Neural cell (in vitro differentiated cells): ENCODE data around the gene PRDM11. TPM values are rescaled to one million over a fixed set of nuclear protein-coding genes. Genes with fewer than 3 reads are reported as not detected.

Experiments
- H2AFZ ChIP-seq: fragments of 200-600, 300-800 bp; sonication (generic), shearing (Covaris generic); 2 replicates; pipeline ENCODE4 v1.6.0; 2014; ENCODE audit warnings: low read depth, mild to moderate bottlenecking, antibody characterized with exemption, low read length, moderate library complexity
- H3F3A ChIP-seq: fragments of 200-600 bp; shearing (Covaris generic); 2 replicates; pipeline ENCODE4 v1.6.1; 2016; ENCODE audit warnings: mild to moderate bottlenecking, moderate library complexity, mixed read lengths, antibody characterized with exemption, low read length; ENCODE audit not compliant: insufficient read depth, poor library complexity, severe bottlenecking
- H3K27ac ChIP-seq: fragments of 200-600, 300-800 bp; sonication (generic), shearing (Covaris generic); 2 replicates; pipeline ENCODE4 v1.5.1; 2014; ENCODE audit warnings: mild to moderate bottlenecking, low read length, moderate library complexity
- H3K27me3 ChIP-seq: fragments of 300-800, 200-600 bp; sonication (generic), shearing (Covaris generic); 2 replicates; pipeline ENCODE4 v1.6.0; 2014; ENCODE audit warnings: mild to moderate bottlenecking, low read depth, low read length, moderate library complexity; ENCODE audit not compliant: insufficient read depth
- H3K36me3 ChIP-seq: fragments of 300-800, 200-600 bp; sonication (generic), shearing (Covaris generic); 2 replicates; pipeline ENCODE4 v1.5.1; 2014; ENCODE audit warnings: mild to moderate bottlenecking, antibody characterized with exemption, low read length, moderate library complexity; ENCODE audit not compliant: insufficient read depth
- H3K4me2 ChIP-seq: fragments of 300-800, 200-600 bp; sonication (generic), shearing (Covaris generic); 2 replicates; pipeline ENCODE4 v1.6.0; 2014; ENCODE audit warnings: mild to moderate bottlenecking, low read length
- H3K4me3 ChIP-seq: fragments of 300-800, 200-600 bp; sonication (generic), shearing (Covaris generic); 2 replicates; pipeline ENCODE4 v1.5.1; 2014; ENCODE audit warnings: mild to moderate bottlenecking, low read length, moderate library complexity
- H3K79me2 ChIP-seq: fragments of 200-600 bp; shearing (Covaris generic); replicated peaks from 2 replicates; pipeline ENCODE4 v1.6.0; 2014; ENCODE audit warnings: mild to moderate bottlenecking, low read length, moderate library complexity; ENCODE audit not compliant: insufficient read depth
- H3K9ac ChIP-seq: fragments of 300-800, 200-600 bp; sonication (generic), shearing (Covaris generic); 2 replicates; pipeline ENCODE4 v1.6.1; 2016; ENCODE audit warnings: mild to moderate bottlenecking, low read length, mixed read lengths
- H3K9me2 ChIP-seq: fragments of 200-600 bp; shearing (Covaris generic); 2 replicates; pipeline ENCODE4 v1.6.1; 2016; ENCODE audit warnings: mild to moderate bottlenecking, low read length, mixed read lengths; ENCODE audit not compliant: insufficient read depth
- H3K9me3 ChIP-seq: fragments of 200-600, 300-800 bp; sonication (generic), shearing (Covaris generic); 2 replicates; pipeline ENCODE4 v1.6.1; 2016; ENCODE audit warnings: mild to moderate bottlenecking, mixed run types, low read length, moderate library complexity, mixed read lengths
- H4K20me1 ChIP-seq: fragments of 200-600 bp; shearing (Covaris generic); 2 replicates; pipeline ENCODE4 v1.6.1; 2016; ENCODE audit warnings: mild to moderate bottlenecking, mixed run types; ENCODE audit not compliant: insufficient read depth
- EP300 ChIP-seq: fragments of 450-650 bp; conservative IDR thresholded peaks from 2 replicates; pipeline ENCODE4 v1.6.1; 2014; ENCODE audit warnings: antibody characterized with exemption, mild to moderate bottlenecking, moderate library complexity; ENCODE audit not compliant: poor library complexity, severe bottlenecking
- EZH2 ChIP-seq: fragments of 200-600, 300-800 bp; shearing (Covaris generic), sonication (generic); IDR thresholded peaks from 2 replicates; pipeline ENCODE4 v1.6.1; 2014; ENCODE audit warnings: antibody characterized with exemption, low read length, borderline replicate concordance, mild to moderate bottlenecking; ENCODE audit not compliant: insufficient read depth, poor library complexity, severe bottlenecking
- MXI1 ChIP-seq: fragments of 450-650 bp; conservative IDR thresholded peaks from 2 replicates; pipeline ENCODE4 v1.6.1; 2014; ENCODE audit warnings: antibody characterized with exemption, mild to moderate bottlenecking; ENCODE audit not compliant: poor library complexity, severe bottlenecking
- POLR2AphosphoS5 ChIP-seq: IDR thresholded peaks from 2 replicates; pipeline ENCODE4 v1.6.1; 2012
- RAD21 ChIP-seq: fragments of 450-650 bp; conservative IDR thresholded peaks from 2 replicates; pipeline ENCODE4 v1.6.1; 2014; ENCODE audit warnings: antibody characterized with exemption, mild to moderate bottlenecking, moderate library complexity
- SMC3 ChIP-seq: fragments of 450-650 bp; conservative IDR thresholded peaks from 2 replicates; pipeline ENCODE4 v1.6.1; 2014; ENCODE audit warnings: antibody characterized with exemption, mild to moderate bottlenecking, moderate library complexity; ENCODE audit not compliant: poor library complexity
- TAF1 ChIP-seq: IDR thresholded peaks from 2 replicates; pipeline ENCODE4 v1.6.1; 2012; ENCODE audit warnings: low read depth
- polyA plus RNA-seq: library from polyadenylated mRNA; depleted of rRNA; stranded (reverse); fragments of >200 nt; gene quantifications from 2 replicates; pipeline ENCODE4 v1.2.3, GENCODE V29; 2014
- TF ChIP-seq, protein P1 (sequence below): IDR thresholded peaks from 2 replicates; pipeline ENCODE4 v1.6.1; 2012; ENCODE audit warnings: borderline replicate concordance
- TF ChIP-seq, protein P2 (sequence below): fragments of 450-650 bp; IDR thresholded peaks from 2 replicates; pipeline ENCODE4 v1.5.1; 2014; ENCODE audit warnings: antibody characterized with exemption, mild to moderate bottlenecking, moderate library complexity; ENCODE audit not compliant: poor library complexity, severe bottlenecking

PRDM11 gene
- polyA plus RNA-seq, 1 donor from 2014 or later, result 2.0 TPM

GRCh38 chr11:45178223-45178622, 31.8 kb downstream of the PRDM11 start:
- no peaks in the 10 kb centered on the region for H3K36me3 ChIP-seq
- no peak overlapping the region for H3K4me3 ChIP-seq
- H3K27ac ChIP-seq, result no peak overlapping the region
- no peak overlapping the region for H3K9ac ChIP-seq
- H2AFZ ChIP-seq, result no peak overlapping the region
- H3K27me3 ChIP-seq, result no peaks in the 10 kb centered on the region
- H3K79me2 ChIP-seq, result no peaks in the 10 kb centered on the region
- no peak for TF ChIP-seq MXI1
- TF ChIP-seq POLR2AphosphoS5, result no peak
- no peak for TF ChIP-seq EZH2
- TF ChIP-seq EP300, result no peak
- no peak overlapping the region for H3K4me2 ChIP-seq
- no peaks in the 10 kb centered on the region for H3K9me3 ChIP-seq
- H3F3A ChIP-seq, result no peaks in the 10 kb centered on the region
- no peaks in the 10 kb centered on the region for H3K9me2 ChIP-seq
- no peaks in the 10 kb centered on the region for H4K20me1 ChIP-seq

GRCh38 chr11:45178890-45179671, 32.6 kb downstream of the PRDM11 start:
- no peak overlapping the region for H3K4me2 ChIP-seq

More at GRCh38 chr11:45178890-45179671, 32.6 kb downstream of the PRDM11 start:
- Histone ChIP-seq H3K36me3 (no peaks in the 10 kb centered on the region), H3K27me3 (no peaks in the 10 kb centered on the region), H3K27ac (no peak overlapping the region), H3K4me3 (no peak overlapping the region), H3F3A (no peaks in the 10 kb centered on the region), H3K9ac (no peak overlapping the region), H3K9me3 (no peaks in the 10 kb centered on the region), H4K20me1 (no peaks in the 10 kb centered on the region), H2AFZ (no peak overlapping the region), H3K9me2 (no peaks in the 10 kb centered on the region), H3K79me2 (no peaks in the 10 kb centered on the region)
- TF ChIP-seq, protein P1, sequence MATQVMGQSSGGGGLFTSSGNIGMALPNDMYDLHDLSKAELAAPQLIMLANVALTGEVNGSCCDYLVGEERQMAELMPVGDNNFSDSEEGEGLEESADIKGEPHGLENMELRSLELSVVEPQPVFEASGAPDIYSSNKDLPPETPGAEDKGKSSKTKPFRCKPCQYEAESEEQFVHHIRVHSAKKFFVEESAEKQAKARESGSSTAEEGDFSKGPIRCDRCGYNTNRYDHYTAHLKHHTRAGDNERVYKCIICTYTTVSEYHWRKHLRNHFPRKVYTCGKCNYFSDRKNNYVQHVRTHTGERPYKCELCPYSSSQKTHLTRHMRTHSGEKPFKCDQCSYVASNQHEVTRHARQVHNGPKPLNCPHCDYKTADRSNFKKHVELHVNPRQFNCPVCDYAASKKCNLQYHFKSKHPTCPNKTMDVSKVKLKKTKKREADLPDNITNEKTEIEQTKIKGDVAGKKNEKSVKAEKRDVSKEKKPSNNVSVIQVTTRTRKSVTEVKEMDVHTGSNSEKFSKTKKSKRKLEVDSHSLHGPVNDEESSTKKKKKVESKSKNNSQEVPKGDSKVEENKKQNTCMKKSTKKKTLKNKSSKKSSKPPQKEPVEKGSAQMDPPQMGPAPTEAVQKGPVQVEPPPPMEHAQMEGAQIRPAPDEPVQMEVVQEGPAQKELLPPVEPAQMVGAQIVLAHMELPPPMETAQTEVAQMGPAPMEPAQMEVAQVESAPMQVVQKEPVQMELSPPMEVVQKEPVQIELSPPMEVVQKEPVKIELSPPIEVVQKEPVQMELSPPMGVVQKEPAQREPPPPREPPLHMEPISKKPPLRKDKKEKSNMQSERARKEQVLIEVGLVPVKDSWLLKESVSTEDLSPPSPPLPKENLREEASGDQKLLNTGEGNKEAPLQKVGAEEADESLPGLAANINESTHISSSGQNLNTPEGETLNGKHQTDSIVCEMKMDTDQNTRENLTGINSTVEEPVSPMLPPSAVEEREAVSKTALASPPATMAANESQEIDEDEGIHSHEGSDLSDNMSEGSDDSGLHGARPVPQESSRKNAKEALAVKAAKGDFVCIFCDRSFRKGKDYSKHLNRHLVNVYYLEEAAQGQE, result no peak
- TF ChIP-seq TAF1, result no peak
- TF ChIP-seq EP300, result no peak
- TF ChIP-seq, protein P2, sequence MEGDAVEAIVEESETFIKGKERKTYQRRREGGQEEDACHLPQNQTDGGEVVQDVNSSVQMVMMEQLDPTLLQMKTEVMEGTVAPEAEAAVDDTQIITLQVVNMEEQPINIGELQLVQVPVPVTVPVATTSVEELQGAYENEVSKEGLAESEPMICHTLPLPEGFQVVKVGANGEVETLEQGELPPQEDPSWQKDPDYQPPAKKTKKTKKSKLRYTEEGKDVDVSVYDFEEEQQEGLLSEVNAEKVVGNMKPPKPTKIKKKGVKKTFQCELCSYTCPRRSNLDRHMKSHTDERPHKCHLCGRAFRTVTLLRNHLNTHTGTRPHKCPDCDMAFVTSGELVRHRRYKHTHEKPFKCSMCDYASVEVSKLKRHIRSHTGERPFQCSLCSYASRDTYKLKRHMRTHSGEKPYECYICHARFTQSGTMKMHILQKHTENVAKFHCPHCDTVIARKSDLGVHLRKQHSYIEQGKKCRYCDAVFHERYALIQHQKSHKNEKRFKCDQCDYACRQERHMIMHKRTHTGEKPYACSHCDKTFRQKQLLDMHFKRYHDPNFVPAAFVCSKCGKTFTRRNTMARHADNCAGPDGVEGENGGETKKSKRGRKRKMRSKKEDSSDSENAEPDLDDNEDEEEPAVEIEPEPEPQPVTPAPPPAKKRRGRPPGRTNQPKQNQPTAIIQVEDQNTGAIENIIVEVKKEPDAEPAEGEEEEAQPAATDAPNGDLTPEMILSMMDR, result no peak
- TF ChIP-seq RAD21, result no peak
- no peak for TF ChIP-seq EZH2
- TF ChIP-seq MXI1, result no peak
- TF ChIP-seq SMC3, result no peak
- TF ChIP-seq POLR2AphosphoS5, result no peak
